GM10847 (cell line): Measurements from ENCODE around the gene PIBF1.

ENCODE experiments used
- POLR2A ChIP-seq: IDR thresholded peaks from 2 replicates; pipeline ENCODE4 v1.6.1; 2011; ENCODE audit not compliant: insufficient read length; ENCODE audit errors: extremely low read depth

PIBF1 gene

GRCh38 chr13:72959643-72960042 is 177.7 kb downstream of the PIBF1 start:
- TF ChIP-seq POLR2A = no peak

- TF ChIP-seq POLR2A = no peak
Observed at GRCh38 chr13:72960114-72960513, 178.2 kb downstream of the PIBF1 start.

- no peak for TF ChIP-seq POLR2A
Observed at GRCh38 chr13:72960541-72960940, 178.6 kb downstream of the PIBF1 start.

GRCh38 chr13:72963762-72964161 is 181.8 kb downstream of the PIBF1 start:
- TF ChIP-seq POLR2A = no peak

- TF ChIP-seq POLR2A = no peak
Observed at GRCh38 chr13:72970301-72970880, 188.5 kb downstream of the PIBF1 start.

- no peak for TF ChIP-seq POLR2A
Observed at GRCh38 chr13:72970956-72971355, 189.0 kb downstream of the PIBF1 start.

GRCh38 chr13:72973234-72973633 is 191.3 kb downstream of the PIBF1 start:
- no peak for TF ChIP-seq POLR2A

- no peak for TF ChIP-seq POLR2A
Observed at GRCh38 chr13:72983085-72983768, 201.3 kb downstream of the PIBF1 start.

GRCh38 chr13:72985610-72986009 is 203.7 kb downstream of the PIBF1 start:
- no peak for TF ChIP-seq POLR2A

GRCh38 chr13:72986197-72986596 is 204.3 kb downstream of the PIBF1 start:
- TF ChIP-seq POLR2A = no peak

GRCh38 chr13:72990953-72991352 is 209.0 kb downstream of the PIBF1 start:
- TF ChIP-seq POLR2A = no peak

- TF ChIP-seq POLR2A = no peak
Observed at GRCh38 chr13:72998012-72998411, 216.1 kb downstream of the PIBF1 start.

- TF ChIP-seq POLR2A = no peak
Observed at GRCh38 chr13:73000027-73000674, 218.2 kb downstream of the PIBF1 start.

- TF ChIP-seq POLR2A = no peak
Observed at GRCh38 chr13:73001971-73002370, 220.0 kb downstream of the PIBF1 start.

- TF ChIP-seq POLR2A = no peak
Observed at GRCh38 chr13:73011751-73012150, 229.8 kb downstream of the PIBF1 start.

- no peak for TF ChIP-seq POLR2A
Observed at GRCh38 chr13:73015805-73016204, 233.9 kb downstream of the PIBF1 start.
